HG03575 (cell line): ENCODE measurements around the gene RASA3.
"Not testable (repeated sequence)": the region's sequence is repeated elsewhere in the genome, so short reads cannot be mapped to it uniquely, and the experiment has no call there.

Experiments used
- ATAC-seq: cut with Tn5 transposase; IDR thresholded peaks from one replicate; pipeline ENCODE4 v1.9.1; 2021; ENCODE audit not compliant: unreplicated experiment, insufficient number of reproducible peaks, low FRiP score; ENCODE audit errors: extremely low read depth

Gene RASA3

GRCh38 chr13:114077099-114077932, 55.1 kb downstream of the RASA3 start:
- no peak for ATAC-seq

- no peak for ATAC-seq
These were observed 55.9 kb downstream of the RASA3 start for GRCh38 chr13:114076329-114077090.

- ATAC-seq = not testable (repeated sequence)
These were observed 56.6 kb downstream of the RASA3 start for GRCh38 chr13:114075811-114076210.

GRCh38 chr13:114074671-114075315, 57.6 kb downstream of the RASA3 start:
- ATAC-seq = no peak

GRCh38 chr13:114073881-114074612, 58.4 kb downstream of the RASA3 start:
- no peak for ATAC-seq

- ATAC-seq = no peak
These were observed 60.0 kb downstream of the RASA3 start for GRCh38 chr13:114072421-114072820.

GRCh38 chr13:114071991-114072390, 60.4 kb downstream of the RASA3 start:
- ATAC-seq = no peak

- ATAC-seq = no peak
These were observed 61.0 kb downstream of the RASA3 start for GRCh38 chr13:114071410-114071809.

- ATAC-seq = no peak
These were observed 62.2 kb downstream of the RASA3 start for GRCh38 chr13:114070098-114070799.

- no peak for ATAC-seq
These were observed 62.9 kb downstream of the RASA3 start for GRCh38 chr13:114069376-114070097.

GRCh38 chr13:114068656-114069318, 63.6 kb downstream of the RASA3 start:
- ATAC-seq = no peak

GRCh38 chr13:114067886-114068651, 64.4 kb downstream of the RASA3 start:
- no peak for ATAC-seq

GRCh38 chr13:114067381-114067885, 65.0 kb downstream of the RASA3 start:
- ATAC-seq = no peak

GRCh38 chr13:114066956-114067355, 65.5 kb downstream of the RASA3 start:
- ATAC-seq = no peak

- no peak for ATAC-seq
These were observed 66.3 kb downstream of the RASA3 start for GRCh38 chr13:114065926-114066774.
